HepG2 (cell line): Measurements from ENCODE around the gene YEATS4. TPM values are rescaled to one million over a fixed set of nuclear protein-coding genes. Genes with fewer than 3 reads are reported as not detected.

ENCODE experiments used
- CREB3 ChIP-seq: sonication (generic); formaldehyde crosslinking; IDR thresholded peaks from 2 replicates; pipeline ENCODE4 v1.5.0; 2020; ENCODE audit warnings: missing genetic modification reagents
- DZIP1 ChIP-seq: sonication (generic); formaldehyde crosslinking; IDR thresholded peaks from 2 replicates; pipeline ENCODE4 v1.5.0; 2020; ENCODE audit warnings: mild to moderate bottlenecking, missing genetic modification reagents
- ETV5 ChIP-seq: IDR thresholded peaks from 2 replicates; pipeline ENCODE4 v1.6.1; 2018; ENCODE audit warnings: missing biosample characterization, missing genetic modification reagents, inconsistent platforms, borderline replicate concordance
- ISL2 ChIP-seq: sonication (generic); formaldehyde crosslinking; IDR thresholded peaks from 2 replicates; pipeline ENCODE4 v1.5.0; 2020; ENCODE audit warnings: missing genetic modification reagents
- KLF9 ChIP-seq: IDR thresholded peaks from 2 replicates; pipeline ENCODE4 v1.6.1; 2016; ENCODE audit warnings: low read depth
- LCORL ChIP-seq, 2 experiments: fragments of 450-650 bp in 1 of 2; sonication (generic) in 1 of 2; formaldehyde crosslinking in 1 of 2; IDR thresholded peaks; 2 replicates each; pipeline versions ENCODE4 v1.5.0 to v1.6.1; 2017 to 2020; ENCODE audit warnings: antibody characterized with exemption in 1 of 2, missing genetic modification reagents in 1 of 2
- MATR3 ChIP-seq: sonication (generic); formaldehyde crosslinking; IDR thresholded peaks from 2 replicates; pipeline ENCODE4 v1.4.0; 2020; ENCODE audit warnings: missing genetic modification reagents
- MIER3 ChIP-seq: IDR thresholded peaks from 2 replicates; pipeline ENCODE4 v1.6.1; 2016; ENCODE audit warnings: missing compliant biosample characterization, borderline replicate concordance
- NCOR1 ChIP-seq: fragments of 200-600 bp; sonication (generic); IDR thresholded peaks from 2 replicates; pipeline ENCODE4 v1.7.0; 2017; ENCODE audit warnings: antibody characterized with exemption, low read length, borderline replicate concordance
- NONO ChIP-seq, 2 experiments: fragments of 450-650 bp in 1 of 2; sonication (generic) in 1 of 2; formaldehyde crosslinking in 1 of 2; IDR thresholded peaks in 1 of 2; conservative IDR thresholded peaks in 1 of 2; 2 replicates each; pipeline versions ENCODE4 v1.6.1 to v1.8.0; 2017 to 2022; ENCODE audit warnings: mild to moderate bottlenecking in 1 of 2, missing genetic modification reagents in 1 of 2, moderate library complexity in 1 of 2
- SAFB2 ChIP-seq: sonication (generic); formaldehyde crosslinking; IDR thresholded peaks from 2 replicates; pipeline ENCODE4 v1.5.1; 2020; ENCODE audit warnings: missing genetic modification reagents, low read depth, mild to moderate bottlenecking, borderline replicate concordance
- SNAI1 ChIP-seq: sonication (generic); formaldehyde crosslinking; IDR thresholded peaks from 2 replicates; pipeline ENCODE4 v1.5.0; 2020; ENCODE audit warnings: mild to moderate bottlenecking, missing genetic modification reagents, borderline replicate concordance
- ZNF12 ChIP-seq: sonication (generic); formaldehyde crosslinking; IDR thresholded peaks from 2 replicates; pipeline ENCODE4 v1.5.0; 2020; ENCODE audit warnings: missing genetic modification reagents
- ZNF260 ChIP-seq: sonication (generic); formaldehyde crosslinking; IDR thresholded peaks from 2 replicates; pipeline ENCODE4 v1.4.0; 2020; ENCODE audit warnings: missing genetic modification reagents, low read depth, mild to moderate bottlenecking, borderline replicate concordance
- ZNF652 ChIP-seq: IDR thresholded peaks from 2 replicates; pipeline ENCODE4 v1.6.1; 2016; ENCODE audit warnings: low read depth, borderline replicate concordance
- polyA plus RNA-seq, 8 experiments: library from polyadenylated mRNA; depleted of rRNA in 3 of 8; stranded (reverse) in 7 of 8; unstranded in 1 of 8; fragments of >200 nt; fragmentation: Illumina TruSeq in 4 of 8; extraction: Trizol in 4 of 8; gene quantifications; 2 replicates each; pipeline versions ENCODE4 v1.2.1 to v1.2.3, GENCODE V29; 2011 to 2016; ENCODE audit warnings: low read depth in 4 of 8, missing spikeins in 1 of 8, mixed read lengths in 1 of 8; ENCODE audit not compliant: insufficient read depth in 1 of 8
- total RNA-seq, 5 experiments: library from RNA; depleted of rRNA; stranded (reverse); fragments of >200 nt; fragmentation: Illumina TruSeq; extraction: Trizol; gene quantifications; 2 replicates each; pipeline ENCODE4 v1.2.3, GENCODE V29; 2016; ENCODE audit warnings: low read depth in 1 of 5
- TF ChIP-seq, protein P1 (sequence below): IDR thresholded peaks from 2 replicates; pipeline ENCODE4 v1.6.1; 2016; ENCODE audit warnings: low read depth, borderline replicate concordance
- TF ChIP-seq, protein P2 (sequence below): sonication (generic); formaldehyde crosslinking; IDR thresholded peaks from 2 replicates; pipeline ENCODE4 v1.4.0; 2020; ENCODE audit warnings: missing genetic modification reagents, borderline replicate concordance
- TF ChIP-seq, protein P3 (sequence below): sonication (generic); formaldehyde crosslinking; IDR thresholded peaks from 2 replicates; pipeline ENCODE4 v1.8.0; 2022; ENCODE audit warnings: missing genetic modification reagents, mild to moderate bottlenecking, inconsistent platforms, borderline replicate concordance

YEATS4 gene
- total and polyA plus RNA-seq, 2 of the 13 experiments (the other 11 are each of a cell fraction or from before 2014, with no cell fraction given) = 16.8 to 45.0 TPM

DNA sequence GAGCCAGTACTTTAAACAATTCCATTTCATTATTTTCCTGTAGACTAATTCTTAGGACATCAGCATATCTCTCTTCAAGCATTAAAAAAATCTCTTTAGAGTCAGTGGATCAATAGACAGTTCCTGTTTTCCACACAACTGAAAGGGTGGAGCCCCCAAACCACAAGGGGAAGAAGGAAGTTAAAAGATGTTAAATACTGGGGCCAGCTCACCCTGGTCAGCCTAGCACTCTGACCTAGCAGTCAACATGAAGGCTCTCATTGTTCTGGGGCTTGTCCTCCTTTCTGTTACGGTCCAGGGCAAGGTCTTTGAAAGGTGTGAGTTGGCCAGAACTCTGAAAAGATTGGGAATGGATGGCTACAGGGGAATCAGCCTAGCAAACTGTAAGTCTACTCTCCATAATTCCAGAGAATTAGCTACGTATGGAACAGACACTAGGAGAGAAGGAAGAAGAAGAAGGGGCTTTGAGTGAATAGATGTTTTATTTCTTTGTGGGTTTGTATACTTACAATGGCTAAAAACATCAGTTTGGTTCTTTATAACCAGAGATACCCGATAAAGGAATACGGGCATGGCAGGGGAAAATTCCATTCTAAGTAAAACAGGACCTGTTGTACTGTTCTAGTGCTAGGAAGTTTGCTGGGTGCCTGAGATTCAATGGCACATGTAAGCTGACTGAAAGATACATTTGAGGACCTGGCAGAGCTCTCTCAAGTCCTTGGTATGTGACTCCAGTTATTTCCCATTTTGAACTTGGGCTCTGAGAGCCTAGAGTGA lies 11.2 kb upstream of the YEATS4 start, which contains the start of gene LYZ (continued):
- TF ChIP-seq, protein P1, sequence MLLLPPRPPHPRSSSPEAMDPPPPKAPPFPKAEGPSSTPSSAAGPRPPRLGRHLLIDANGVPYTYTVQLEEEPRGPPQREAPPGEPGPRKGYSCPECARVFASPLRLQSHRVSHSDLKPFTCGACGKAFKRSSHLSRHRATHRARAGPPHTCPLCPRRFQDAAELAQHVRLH (CRISPR knock-in tag) = 0 out of 2 replicates have a peak, but pooled peaks have one; percentile 57
- TF ChIP-seq, protein P2, sequence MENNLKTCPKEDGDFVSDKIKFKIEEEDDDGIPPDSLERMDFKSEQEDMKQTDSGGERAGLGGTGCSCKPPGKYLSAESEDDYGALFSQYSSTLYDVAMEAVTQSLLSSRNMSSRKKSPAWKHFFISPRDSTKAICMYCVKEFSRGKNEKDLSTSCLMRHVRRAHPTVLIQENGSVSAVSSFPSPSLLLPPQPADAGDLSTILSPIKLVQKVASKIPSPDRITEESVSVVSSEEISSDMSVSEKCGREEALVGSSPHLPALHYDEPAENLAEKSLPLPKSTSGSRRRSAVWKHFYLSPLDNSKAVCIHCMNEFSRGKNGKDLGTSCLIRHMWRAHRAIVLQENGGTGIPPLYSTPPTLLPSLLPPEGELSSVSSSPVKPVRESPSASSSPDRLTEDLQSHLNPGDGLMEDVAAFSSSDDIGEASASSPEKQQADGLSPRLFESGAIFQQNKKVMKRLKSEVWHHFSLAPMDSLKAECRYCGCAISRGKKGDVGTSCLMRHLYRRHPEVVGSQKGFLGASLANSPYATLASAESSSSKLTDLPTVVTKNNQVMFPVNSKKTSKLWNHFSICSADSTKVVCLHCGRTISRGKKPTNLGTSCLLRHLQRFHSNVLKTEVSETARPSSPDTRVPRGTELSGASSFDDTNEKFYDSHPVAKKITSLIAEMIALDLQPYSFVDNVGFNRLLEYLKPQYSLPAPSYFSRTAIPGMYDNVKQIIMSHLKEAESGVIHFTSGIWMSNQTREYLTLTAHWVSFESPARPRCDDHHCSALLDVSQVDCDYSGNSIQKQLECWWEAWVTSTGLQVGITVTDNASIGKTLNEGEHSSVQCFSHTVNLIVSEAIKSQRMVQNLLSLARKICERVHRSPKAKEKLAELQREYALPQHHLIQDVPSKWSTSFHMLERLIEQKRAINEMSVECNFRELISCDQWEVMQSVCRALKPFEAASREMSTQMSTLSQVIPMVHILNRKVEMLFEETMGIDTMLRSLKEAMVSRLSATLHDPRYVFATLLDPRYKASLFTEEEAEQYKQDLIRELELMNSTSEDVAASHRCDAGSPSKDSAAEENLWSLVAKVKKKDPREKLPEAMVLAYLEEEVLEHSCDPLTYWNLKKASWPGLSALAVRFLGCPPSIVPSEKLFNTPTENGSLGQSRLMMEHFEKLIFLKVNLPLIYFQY (CRISPR knock-in tag) = peak; percentile 68; the same call in 1 of the 2 replicates
- TF ChIP-seq ZNF12 (CRISPR knock-in tag) = no peak; the same call in 1 of the 2 replicates
- TF ChIP-seq CREB3 (CRISPR knock-in tag) = peak; percentile 39; the same call in 1 of the 2 replicates
- TF ChIP-seq MIER3 (CRISPR knock-in tag) = peak; percentile 91; the same call in 1 of the 2 replicates
- no peak for TF ChIP-seq MATR3 (CRISPR knock-in tag)
- TF ChIP-seq, protein P3, sequence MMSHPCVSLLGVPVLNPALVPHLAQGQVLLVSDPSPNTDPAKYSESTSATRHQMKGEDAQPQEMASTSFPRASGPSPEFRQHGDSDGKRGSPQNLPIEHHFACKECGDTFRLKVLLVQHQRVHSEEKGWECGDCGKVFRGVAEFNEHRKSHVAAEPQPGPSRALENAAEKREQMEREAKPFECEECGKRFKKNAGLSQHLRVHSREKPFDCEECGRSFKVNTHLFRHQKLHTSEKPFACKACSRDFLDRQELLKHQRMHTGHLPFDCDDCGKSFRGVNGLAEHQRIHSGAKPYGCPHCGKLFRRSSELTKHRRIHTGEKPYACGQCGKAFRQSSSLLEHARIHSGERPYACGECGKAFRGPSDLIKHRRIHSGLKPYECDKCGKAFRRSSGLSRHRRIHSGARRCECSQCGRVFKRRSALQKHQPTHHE (CRISPR knock-in tag) = peak; percentile 71; the same call in 1 of the 2 replicates
- TF ChIP-seq LCORL (IDR thresholded peaks at IDR 0.05) = peak; percentile 62; the same call in 1 of the 2 replicates
- TF ChIP-seq LCORL (CRISPR knock-in tag; IDR thresholded peaks at IDR 0.05) = peak; percentile 55; the same call in 1 of the 2 replicates
- TF ChIP-seq ZNF652 (CRISPR knock-in tag) = peak; percentile 71
- peak; percentile 97 for TF ChIP-seq ISL2 (CRISPR knock-in tag)
- TF ChIP-seq DZIP1 (CRISPR knock-in tag) = no peak
- TF ChIP-seq SAFB2 (CRISPR knock-in tag) = no peak; the same call in 1 of the 2 replicates
- TF ChIP-seq ZNF260 (CRISPR knock-in tag) = no peak
- TF ChIP-seq SNAI1 (CRISPR knock-in tag) = no peak
- peak; percentile 100 for TF ChIP-seq ETV5 (CRISPR knock-in tag)
- TF ChIP-seq NCOR1 = no peak
- TF ChIP-seq KLF9 (CRISPR knock-in tag) = no peak; the same call in 1 of the 2 replicates
- TF ChIP-seq NONO (IDR thresholded peaks at IDR 0.05) = no peak
- TF ChIP-seq NONO (CRISPR knock-in tag; conservative IDR thresholded peaks at IDR 0.05) = peak; percentile 54
